ENCODE measurements around the gene DROSHA. TPM values are rescaled to one million over a fixed set of nuclear protein-coding genes. Genes with fewer than 3 reads are reported as not detected.

DROSHA gene
- total and polyA plus RNA-seq, 7 donors, result 18.2 to 50.5 (median 29.2) TPM

- TF ChIP-seq, protein P1, sequence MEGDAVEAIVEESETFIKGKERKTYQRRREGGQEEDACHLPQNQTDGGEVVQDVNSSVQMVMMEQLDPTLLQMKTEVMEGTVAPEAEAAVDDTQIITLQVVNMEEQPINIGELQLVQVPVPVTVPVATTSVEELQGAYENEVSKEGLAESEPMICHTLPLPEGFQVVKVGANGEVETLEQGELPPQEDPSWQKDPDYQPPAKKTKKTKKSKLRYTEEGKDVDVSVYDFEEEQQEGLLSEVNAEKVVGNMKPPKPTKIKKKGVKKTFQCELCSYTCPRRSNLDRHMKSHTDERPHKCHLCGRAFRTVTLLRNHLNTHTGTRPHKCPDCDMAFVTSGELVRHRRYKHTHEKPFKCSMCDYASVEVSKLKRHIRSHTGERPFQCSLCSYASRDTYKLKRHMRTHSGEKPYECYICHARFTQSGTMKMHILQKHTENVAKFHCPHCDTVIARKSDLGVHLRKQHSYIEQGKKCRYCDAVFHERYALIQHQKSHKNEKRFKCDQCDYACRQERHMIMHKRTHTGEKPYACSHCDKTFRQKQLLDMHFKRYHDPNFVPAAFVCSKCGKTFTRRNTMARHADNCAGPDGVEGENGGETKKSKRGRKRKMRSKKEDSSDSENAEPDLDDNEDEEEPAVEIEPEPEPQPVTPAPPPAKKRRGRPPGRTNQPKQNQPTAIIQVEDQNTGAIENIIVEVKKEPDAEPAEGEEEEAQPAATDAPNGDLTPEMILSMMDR (IDR thresholded peaks at IDR 0.05), result no peak
- intact Hi-C loops (cut with DNase I), result no loop called here
- no peaks in the 10 kb centered on the region for H3K4me1 ChIP-seq
- ATAC-seq (no peak), DNase-seq (no peak)
- peaks cover 0 to 63% of the 10 kb centered on the region in 2 donors for H3K36me3 ChIP-seq (ENCODE audit: insufficient read depth in 1 of 2, low read depth in 1 of 2)
- WGBS, 3 donors, result 89 to 92% (median 90%) methylated on average over 4 of the region's 4 CpGs
- H3K9me3 ChIP-seq, result no peaks in the 10 kb centered on the region
- no peak overlapping the region for H3K27ac ChIP-seq
- H3K27me3 ChIP-seq (ENCODE audit: insufficient read depth in 3 of 3, low read length in 2 of 3), result no peaks in the 10 kb centered on the region
- H3K4me3 ChIP-seq, result no peak overlapping the region
These were observed 96.2 kb downstream of the DROSHA start for GRCh38 chr5:31435730-31436129.

GRCh38 chr5:31434898-31435297 lies 97.0 kb downstream of the DROSHA start:
- H3K27ac ChIP-seq, result no peak overlapping the region
- DNase-seq (no peak), ATAC-seq (no peak)
- 69 to 81% (median 70%) methylated on average over 2 of the region's 2 CpGs for WGBS, 3 donors
- H3K36me3 ChIP-seq (ENCODE audit: insufficient read depth in 1 of 2, low read depth in 1 of 2), result peaks cover 0 to 71% of the 10 kb centered on the region in 2 donors
- no peaks in the 10 kb centered on the region for H3K27me3 ChIP-seq (ENCODE audit: insufficient read depth in 3 of 3, low read length in 2 of 3)
- intact Hi-C loops (cut with DNase I), result no loop called here
- TF ChIP-seq, protein P1 (IDR thresholded peaks at IDR 0.05), result no peak
- no peak overlapping the region for H3K4me3 ChIP-seq
- H3K4me1 ChIP-seq, result no peaks in the 10 kb centered on the region
- no peaks in the 10 kb centered on the region for H3K9me3 ChIP-seq

DNA sequence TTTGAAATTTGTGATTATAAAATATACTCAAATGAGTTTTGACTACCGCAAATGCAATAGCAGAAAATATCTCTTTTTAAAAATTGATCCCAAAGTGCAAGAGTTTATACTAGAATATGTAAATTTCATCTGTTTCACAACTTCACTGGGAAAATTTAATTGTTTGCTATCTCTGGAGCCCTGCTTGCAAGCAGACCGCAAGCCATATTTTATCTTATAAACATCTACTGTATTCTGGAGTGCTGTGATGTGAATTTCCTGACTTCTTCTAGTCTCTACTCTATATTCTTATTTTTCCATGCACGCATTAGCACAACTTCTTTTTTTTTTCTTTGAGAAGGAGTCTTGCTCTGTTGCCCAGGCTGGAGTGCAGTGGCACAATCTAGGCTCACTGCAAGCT lies 98.7 kb downstream of the DROSHA start:
- intact Hi-C loops (cut with DNase I), result no loop called here
- Histone ChIP-seq H3K36me3 (ENCODE audit: insufficient read depth in 1 of 2, low read depth in 1 of 2) (peaks cover 0 to 68% of the 10 kb centered on the region in 2 donors), H3K4me1 (no peaks in the 10 kb centered on the region), H3K27ac (no peak overlapping the region), H3K4me3 (no peak overlapping the region), H3K27me3 (ENCODE audit: insufficient read depth in 3 of 3, low read length in 2 of 3) (no peaks in the 10 kb centered on the region), H3K9me3 (no peaks in the 10 kb centered on the region)
- TF ChIP-seq, protein P1 (IDR thresholded peaks at IDR 0.05), result no peak
- no peak for ATAC-seq
- DNase-seq, result no peak
- WGBS, 3 donors, result 97 to 98% (median 97%) methylated on average over 3 of the region's 3 CpGs

GRCh38 chr5:31427724-31428309 lies 104.1 kb downstream of the DROSHA start:
- H3K36me3 ChIP-seq (ENCODE audit: insufficient read depth in 1 of 2, low read depth in 1 of 2), result peaks cover 0 to 58% of the 10 kb centered on the region in 2 donors
- ATAC-seq (no peak), DNase-seq (no peak)
- no peaks in the 10 kb centered on the region for H3K9me3 ChIP-seq
- TF ChIP-seq, protein P1 (IDR thresholded peaks at IDR 0.05), result no peak
- no peak overlapping the region for H3K4me3 ChIP-seq
- H3K27ac ChIP-seq, result no peak overlapping the region
- intact Hi-C loops (cut with DNase I), result no loop called here
- H3K27me3 ChIP-seq (ENCODE audit: insufficient read depth in 3 of 3, low read length in 2 of 3), result no peaks in the 10 kb centered on the region
- H3K4me1 ChIP-seq, result no peaks in the 10 kb centered on the region
- WGBS, 3 donors, result 93% methylated on average over 1 of the region's 1 CpG
